Peyer's patch (tissue), 4 donors: ENCODE results near the gene MKNK2.
A peak's percentile ranks its signal among the peaks of the same experiment; 100 is the strongest.

Experiments used
- POLR2A ChIP-seq, 2 donors: fragments of 450-650 bp; IDR thresholded peaks; one replicate each; pipeline ENCODE4 v1.5.1; 2017; ENCODE audit warnings: antibody characterized with exemption in 2 of 2, mild to moderate bottlenecking in 2 of 2, moderate library complexity in 2 of 2
- TF ChIP-seq, protein P1 (sequence below), 6 experiments: fragments of 450-650 bp in 4 of 6; fragments of 200-600 bp in 2 of 6; sonication (generic) in 1 of 6; IDR thresholded peaks; one replicate each; pipeline ENCODE4 v1.5.1; 2017 to 2019; ENCODE audit warnings: antibody characterized with exemption in 6 of 6, mild to moderate bottlenecking in 3 of 6, moderate library complexity in 1 of 6

DNA sequence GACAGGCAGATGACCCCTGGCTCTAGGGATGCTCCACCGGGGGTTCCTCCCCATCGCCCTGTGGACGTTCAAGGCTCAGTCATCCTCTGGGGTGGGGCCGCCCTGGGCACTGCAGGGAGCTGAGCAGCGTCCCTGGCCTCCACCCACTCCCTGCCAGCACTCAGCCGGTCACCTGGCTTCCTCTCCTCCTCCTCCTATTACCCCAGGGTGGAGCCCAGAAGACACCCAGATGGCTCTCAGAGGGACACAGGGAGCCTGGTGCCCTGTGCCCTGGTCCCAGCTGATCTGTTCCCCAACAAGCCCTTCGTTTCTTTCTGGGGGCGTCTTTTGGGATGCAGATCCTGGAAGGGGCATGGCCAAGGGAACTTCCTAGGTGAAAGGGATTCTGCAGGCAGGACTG lies 3.7 kb upstream of the MKNK2 start:
- TF ChIP-seq POLR2A (IDR thresholded peaks at IDR 0.05): peak; percentile 14 to 55
- TF ChIP-seq, protein P1, sequence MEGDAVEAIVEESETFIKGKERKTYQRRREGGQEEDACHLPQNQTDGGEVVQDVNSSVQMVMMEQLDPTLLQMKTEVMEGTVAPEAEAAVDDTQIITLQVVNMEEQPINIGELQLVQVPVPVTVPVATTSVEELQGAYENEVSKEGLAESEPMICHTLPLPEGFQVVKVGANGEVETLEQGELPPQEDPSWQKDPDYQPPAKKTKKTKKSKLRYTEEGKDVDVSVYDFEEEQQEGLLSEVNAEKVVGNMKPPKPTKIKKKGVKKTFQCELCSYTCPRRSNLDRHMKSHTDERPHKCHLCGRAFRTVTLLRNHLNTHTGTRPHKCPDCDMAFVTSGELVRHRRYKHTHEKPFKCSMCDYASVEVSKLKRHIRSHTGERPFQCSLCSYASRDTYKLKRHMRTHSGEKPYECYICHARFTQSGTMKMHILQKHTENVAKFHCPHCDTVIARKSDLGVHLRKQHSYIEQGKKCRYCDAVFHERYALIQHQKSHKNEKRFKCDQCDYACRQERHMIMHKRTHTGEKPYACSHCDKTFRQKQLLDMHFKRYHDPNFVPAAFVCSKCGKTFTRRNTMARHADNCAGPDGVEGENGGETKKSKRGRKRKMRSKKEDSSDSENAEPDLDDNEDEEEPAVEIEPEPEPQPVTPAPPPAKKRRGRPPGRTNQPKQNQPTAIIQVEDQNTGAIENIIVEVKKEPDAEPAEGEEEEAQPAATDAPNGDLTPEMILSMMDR (IDR thresholded peaks at IDR 0.05): no peak
